ENCODE measurements around the gene SLC25A36. TPM values are rescaled to one million over a fixed set of nuclear protein-coding genes. Genes with fewer than 3 reads are reported as not detected.

Gene SLC25A36
- total and polyA plus RNA-seq, 2 donors (not counting 3 experiments of a cell fraction or from before 2014, with no cell fraction given) = 17.7 to 38.8 TPM

DNA sequence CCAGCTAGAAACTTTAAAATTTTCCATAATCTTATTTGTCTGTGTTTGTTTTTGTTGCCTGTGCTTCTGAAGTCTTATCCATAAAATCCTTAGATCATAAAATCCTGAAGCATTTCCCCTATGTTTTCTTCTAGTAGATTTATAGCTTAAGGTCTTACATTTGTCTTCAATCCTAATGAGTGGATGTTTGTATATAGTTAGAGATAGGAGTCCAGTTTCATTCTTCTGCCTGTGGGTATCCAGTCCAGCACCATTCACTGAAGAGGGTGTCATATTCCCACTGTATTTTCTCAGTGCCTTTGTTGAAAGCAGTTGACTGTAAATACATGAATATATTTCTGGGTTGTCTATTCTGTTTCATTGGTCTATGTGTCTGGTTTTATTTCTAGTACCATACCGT is 64.7 kb downstream of the SLC25A36 start:
- TF ChIP-seq GATA2 (IDR thresholded peaks at IDR 0.05; ENCODE audit: insufficient read depth, insufficient read length, low read depth, low read length) (no peak), MYC (IDR thresholded peaks at IDR 0.05; ENCODE audit: low read depth, low read length) (no peak)
- TF ChIP-seq, protein P1, sequence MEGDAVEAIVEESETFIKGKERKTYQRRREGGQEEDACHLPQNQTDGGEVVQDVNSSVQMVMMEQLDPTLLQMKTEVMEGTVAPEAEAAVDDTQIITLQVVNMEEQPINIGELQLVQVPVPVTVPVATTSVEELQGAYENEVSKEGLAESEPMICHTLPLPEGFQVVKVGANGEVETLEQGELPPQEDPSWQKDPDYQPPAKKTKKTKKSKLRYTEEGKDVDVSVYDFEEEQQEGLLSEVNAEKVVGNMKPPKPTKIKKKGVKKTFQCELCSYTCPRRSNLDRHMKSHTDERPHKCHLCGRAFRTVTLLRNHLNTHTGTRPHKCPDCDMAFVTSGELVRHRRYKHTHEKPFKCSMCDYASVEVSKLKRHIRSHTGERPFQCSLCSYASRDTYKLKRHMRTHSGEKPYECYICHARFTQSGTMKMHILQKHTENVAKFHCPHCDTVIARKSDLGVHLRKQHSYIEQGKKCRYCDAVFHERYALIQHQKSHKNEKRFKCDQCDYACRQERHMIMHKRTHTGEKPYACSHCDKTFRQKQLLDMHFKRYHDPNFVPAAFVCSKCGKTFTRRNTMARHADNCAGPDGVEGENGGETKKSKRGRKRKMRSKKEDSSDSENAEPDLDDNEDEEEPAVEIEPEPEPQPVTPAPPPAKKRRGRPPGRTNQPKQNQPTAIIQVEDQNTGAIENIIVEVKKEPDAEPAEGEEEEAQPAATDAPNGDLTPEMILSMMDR (IDR thresholded peaks at IDR 0.05; ENCODE audit: extremely low read depth in 1 of 2, insufficient read depth in 1 of 2, low read depth in 1 of 2, low read length in 2 of 2) = no peak
- Histone ChIP-seq H2AFZ (ENCODE audit: low read depth, low read length) (no peak overlapping the region), H3K4me3 (replicated peaks in 1 of 3; ENCODE audit: insufficient read depth in 1 of 3, low read depth in 1 of 3, low read length in 3 of 3) (no peak overlapping the region), H3K4me2 (ENCODE audit: insufficient read depth, low read length) (no peak overlapping the region), H3K9me1 (replicated peaks; ENCODE audit: control insufficient read depth, extremely low read depth, insufficient read depth, low read length) (no peaks in the 10 kb centered on the region), H3K27ac (ENCODE audit: insufficient read depth, low read depth, low read length) (no peak overlapping the region), H3K36me3 (ENCODE audit: control insufficient read depth in 2 of 2, extremely low read depth in 1 of 2, insufficient read depth in 2 of 2, low read length in 2 of 2) (no peaks in the 10 kb centered on the region), H4K20me1 (replicated peaks; ENCODE audit: control insufficient read depth, extremely low read depth, insufficient read depth, low read length) (no peaks in the 10 kb centered on the region), H3K9ac (replicated peaks; ENCODE audit: extremely low read depth, insufficient read depth, low read length) (no peak overlapping the region), H3K27me3 (ENCODE audit: control insufficient read depth in 2 of 2, insufficient read depth in 2 of 2, low read length in 2 of 2) (peaks cover 5 to 12% of the 10 kb centered on the region in 2 experiments), H3K4me1 (ENCODE audit: control insufficient read depth, extremely low read depth, insufficient read depth, low read length) (no peaks in the 10 kb centered on the region), H3K79me2 (ENCODE audit: control insufficient read depth, insufficient read depth, low read length) (no peaks in the 10 kb centered on the region), H3K9me3 (replicated peaks; ENCODE audit: control insufficient read depth, insufficient read depth, low read length) (no peaks in the 10 kb centered on the region)
- no TSS peak for BruUV-seq (replicated peaks)
- intact Hi-C loops (cut with micrococcal nuclease) = loop anchor here (10.0 kb wide), 1 partner anchor 448 kb away; no protein-coding TSS in a partner anchor
- POLR2A ChIA-PET = no interaction called here
- CTCF ChIA-PET = no interaction called here
- no peak for FAIRE-seq
- dilution Hi-C loops (cut with MboI; ENCODE audit: extremely low pct_ligation_motif_present, low sequenced_read_pairs) = no loop called here
- no peak for DNase-seq (ENCODE audit: low read depth, low spot score)

DNA sequence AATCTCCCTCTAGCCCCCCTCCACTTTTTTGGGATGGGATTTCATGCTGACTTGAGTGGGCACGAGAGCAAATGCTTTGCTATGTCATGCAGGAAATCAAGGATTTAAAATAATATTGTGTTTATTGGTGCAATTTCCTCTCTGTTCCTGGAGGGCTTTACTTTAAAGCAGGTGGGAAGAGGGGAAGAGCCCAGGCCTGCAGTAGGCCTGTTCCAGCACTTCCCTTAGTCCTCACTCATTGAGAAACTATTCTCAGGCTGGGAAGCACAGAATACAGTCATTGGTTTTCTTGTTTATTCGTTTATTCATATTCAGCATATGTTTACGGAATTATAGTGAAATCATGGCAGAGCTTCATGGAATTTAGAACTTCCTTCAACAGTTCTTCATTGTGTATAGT is 67.9 kb downstream of the SLC25A36 start:
- ChIA-PET POLR2A (no interaction called here), CTCF (interaction anchor here (1.1 to 5.8 kb wide), 4 partner anchors 10 to 183 kb away, joined by 3 to 36 read pairs (median 14); no protein-coding TSS in a partner anchor)
- TF ChIP-seq GATA2 (IDR thresholded peaks at IDR 0.05; ENCODE audit: insufficient read depth, insufficient read length, low read depth, low read length) (no peak), EZH2 (IDR thresholded peaks at IDR 0.05; ENCODE audit: borderline replicate concordance, low read depth, low read length, severe bottlenecking) (no peak), MYC (IDR thresholded peaks at IDR 0.05; ENCODE audit: low read depth, low read length) (no peak), POLR2AphosphoS5 (IDR thresholded peaks at IDR 0.05; ENCODE audit: insufficient read depth, low read depth, low read length) (no peak), FOS (IDR thresholded peaks at IDR 0.05; ENCODE audit: borderline replicate concordance, insufficient read depth, low read length) (no peak), JUN (IDR thresholded peaks at IDR 0.05; ENCODE audit: borderline replicate concordance, insufficient read depth, insufficient read length, low read depth) (no peak), POLR2A (IDR thresholded peaks at IDR 0.05; ENCODE audit: low read depth, low read length) (no peak)
- TF ChIP-seq, protein P1 (IDR thresholded peaks at IDR 0.05; ENCODE audit: extremely low read depth in 1 of 2, insufficient read depth in 1 of 2, low read depth in 1 of 2, low read length in 2 of 2) = no peak
- TF ChIP-seq, protein P2, sequence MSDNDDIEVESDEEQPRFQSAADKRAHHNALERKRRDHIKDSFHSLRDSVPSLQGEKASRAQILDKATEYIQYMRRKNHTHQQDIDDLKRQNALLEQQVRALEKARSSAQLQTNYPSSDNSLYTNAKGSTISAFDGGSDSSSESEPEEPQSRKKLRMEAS (IDR thresholded peaks at IDR 0.05; ENCODE audit: insufficient read depth, insufficient read length) = no peak
- H3K9ac ChIP-seq (replicated peaks; ENCODE audit: extremely low read depth, insufficient read depth, low read length) = no peak overlapping the region
- intact Hi-C loops (cut with micrococcal nuclease) = loop anchor here (10.0 kb wide), 1 partner anchor 445 kb away; no protein-coding TSS in a partner anchor
- no peaks in the 10 kb centered on the region for H3K9me1 ChIP-seq (replicated peaks; ENCODE audit: control insufficient read depth, extremely low read depth, insufficient read depth, low read length)
- H3K27ac ChIP-seq (ENCODE audit: insufficient read depth, low read depth, low read length) = no peak overlapping the region
- no peaks in the 10 kb centered on the region for H3K9me3 ChIP-seq (replicated peaks; ENCODE audit: control insufficient read depth, insufficient read depth, low read length)
- dilution Hi-C loops (cut with MboI; ENCODE audit: extremely low pct_ligation_motif_present, low sequenced_read_pairs) = no loop called here
- H3K4me1 ChIP-seq (ENCODE audit: control insufficient read depth, extremely low read depth, insufficient read depth, low read length) = no peaks in the 10 kb centered on the region
- H3K27me3 ChIP-seq (ENCODE audit: control insufficient read depth in 2 of 2, insufficient read depth in 2 of 2, low read length in 2 of 2) = peaks cover 5 to 9% of the 10 kb centered on the region in 2 experiments
- no peaks in the 10 kb centered on the region for H3K36me3 ChIP-seq (ENCODE audit: control insufficient read depth in 2 of 2, extremely low read depth in 1 of 2, insufficient read depth in 2 of 2, low read length in 2 of 2)
- no peaks in the 10 kb centered on the region for H3K79me2 ChIP-seq (ENCODE audit: control insufficient read depth, insufficient read depth, low read length)
- no peak overlapping the region for H2AFZ ChIP-seq (ENCODE audit: low read depth, low read length)
- no peaks in the 10 kb centered on the region for H4K20me1 ChIP-seq (replicated peaks; ENCODE audit: control insufficient read depth, extremely low read depth, insufficient read depth, low read length)
- no peak overlapping the region for H3K4me2 ChIP-seq (ENCODE audit: insufficient read depth, low read length)
- FAIRE-seq (no peak), DNase-seq (ENCODE audit: low read depth, low spot score) (no peak)
- BruUV-seq (replicated peaks) = no TSS peak
- no peak overlapping the region for H3K4me3 ChIP-seq (replicated peaks in 1 of 3; ENCODE audit: insufficient read depth in 1 of 3, low read depth in 1 of 3, low read length in 3 of 3)

Data from endothelial cell of umbilical vein (primary cell).